K562 (cell line): ENCODE measurements around the gene CD101. TPM values are rescaled to one million over a fixed set of nuclear protein-coding genes. Genes with fewer than 3 reads are reported as not detected.

Experiments used
- ATF2 ChIP-seq: sonication (generic); formaldehyde crosslinking; IDR thresholded peaks from 2 replicates; pipeline ENCODE4 v1.8.1; 2022; ENCODE audit warnings: missing genetic modification reagents
- BMI1 ChIP-seq: fragments of 150-350 bp; IDR thresholded peaks from 2 replicates; pipeline ENCODE4 v1.6.1; 2014; ENCODE audit warnings: low read length
- BRF2 ChIP-seq: IDR thresholded peaks from 3 replicates; pipeline ENCODE4 v1.6.1; 2011; ENCODE audit warnings: borderline replicate concordance, mild to moderate bottlenecking; ENCODE audit not compliant: insufficient read length, insufficient read depth
- CAMTA2 ChIP-seq: fragments of 250-450 bp; sonication (Bioruptor Pico); conservative IDR thresholded peaks from 2 replicates; pipeline ENCODE4 v1.5.1; 2022
- CREB5 ChIP-seq: fragments of 250-450 bp; sonication (Bioruptor Pico); IDR thresholded peaks from 2 replicates; pipeline ENCODE4 v1.5.0; 2020; ENCODE audit warnings: mild to moderate bottlenecking
- E2F3 ChIP-seq: fragments of 250-450 bp; sonication (Bioruptor Pico); IDR thresholded peaks from 2 replicates; pipeline ENCODE4 v1.4.0; 2020; ENCODE audit warnings: mild to moderate bottlenecking
- ETV5 ChIP-seq: sonication (generic); formaldehyde crosslinking; IDR thresholded peaks from 2 replicates; pipeline ENCODE4 v1.4.0; 2020; ENCODE audit warnings: low read depth, mild to moderate bottlenecking, missing genetic modification reagents
- MTA1 ChIP-seq: fragments of 450-650 bp; IDR thresholded peaks from 2 replicates; pipeline ENCODE4 v1.6.1; 2017; ENCODE audit warnings: borderline replicate concordance
- NCOA1 ChIP-seq: fragments of 450-650 bp; IDR thresholded peaks from 2 replicates; pipeline ENCODE4 v1.6.1; 2016; ENCODE audit warnings: low read depth
- NR2C1 ChIP-seq, 2 experiments: fragments of 450-650 bp; IDR thresholded peaks; 2 replicates each; pipeline ENCODE4 v1.6.1; 2017; ENCODE audit warnings: mild to moderate bottlenecking in 2 of 2, antibody characterized with exemption in 1 of 2, inconsistent platforms in 1 of 2, missing compliant biosample characterization in 1 of 2, missing genetic modification characterization in 1 of 2
- RBBP5 ChIP-seq: fragments of 200-600 bp; sonication (generic); IDR thresholded peaks from 2 replicates; pipeline ENCODE4 v1.6.1; 2012; ENCODE audit warnings: borderline replicate concordance, mild to moderate bottlenecking, low read length, control low read depth, inconsistent platforms; ENCODE audit not compliant: insufficient read depth, poor library complexity, severe bottlenecking
- SFPQ ChIP-seq: fragments of 200-400 bp; formaldehyde crosslinking; IDR thresholded peaks from 2 replicates; pipeline ENCODE4 v1.6.1; 2017; ENCODE audit warnings: mild to moderate bottlenecking, low read depth, low read length, moderate library complexity
- SUPT5H ChIP-seq: fragments of 450-650 bp; IDR thresholded peaks from 2 replicates; pipeline ENCODE4 v1.6.1; 2016
- TRIM28 ChIP-seq: fragments of 450-650 bp; IDR thresholded peaks from 2 replicates; pipeline ENCODE4 v1.6.1; 2017
- ZFP30 ChIP-seq: fragments of 250-450 bp; sonication (Bioruptor Pico); IDR thresholded peaks from 2 replicates; pipeline ENCODE4 v1.8.0; 2022; ENCODE audit warnings: moderate library complexity, mild to moderate bottlenecking, inconsistent platforms, borderline replicate concordance
- ZNF324 ChIP-seq: fragments of 250-450 bp; sonication (Bioruptor Pico); IDR thresholded peaks from 2 replicates; pipeline ENCODE4 v1.4.0; 2020; ENCODE audit warnings: mild to moderate bottlenecking
- ZNF444 ChIP-seq: fragments of 250-450 bp; sonication (Bioruptor Pico); IDR thresholded peaks from 2 replicates; pipeline ENCODE4 v1.4.0; 2020; ENCODE audit warnings: mild to moderate bottlenecking, moderate library complexity
- ZNF655 ChIP-seq: fragments of 250-450 bp; sonication (Bioruptor Pico); IDR thresholded peaks from 2 replicates; pipeline ENCODE4 v1.5.0; 2021
- polyA plus RNA-seq, 8 experiments: library from polyadenylated mRNA; depleted of rRNA in 4 of 8; stranded (reverse) in 5 of 8; unstranded in 3 of 8; fragments of >200 nt; fragmentation: Nextera tagmentation in 2 of 8; fragmentation: Illumina TruSeq in 1 of 8; extraction: Ambion mirVana in 2 of 8; extraction: Trizol in 1 of 8; gene quantifications; 2 replicates each; pipeline versions ENCODE4 v1.2.1 to v1.2.3, GENCODE V29; 2011 to 2014; ENCODE audit warnings: inconsistent platforms in 1 of 8, missing spikeins in 1 of 8
- total RNA-seq, 7 experiments: library from RNA; depleted of rRNA in 6 of 7; stranded (reverse); fragments of >200 nt in 6 of 7; fragmentation: Illumina TruSeq in 2 of 7; extraction: Trizol in 2 of 7; gene quantifications; 2 replicates each; pipeline versions ENCODE4 v1.2.1 to v1.2.3, GENCODE V29; 2011 to 2021; ENCODE audit warnings: low replicate concordance in 1 of 7

Gene CD101
- total and polyA plus RNA-seq, 9 of the 15 experiments (the other 6 are each of a cell fraction or from before 2014, with no cell fraction given), result 0.04 to 1.1 (median 0.20) TPM

GRCh38 chr1:117059678-117060440 is 58.3 kb downstream of the CD101 start, which contains the start of gene TTF2 (continued):
- TF ChIP-seq CREB5 (no peak), ATF2 (CRISPR knock-in tag) (no peak), BRF2 (no peak), ZFP30 (CRISPR knock-in tag) (no peak), BMI1 (no peak), ZNF324 (CRISPR knock-in tag) (no peak), ETV5 (CRISPR knock-in tag) (no peak), RBBP5 (peak; percentile 84), ZNF444 (no peak), ZNF655 (CRISPR knock-in tag) (no peak), NR2C1 (IDR thresholded peaks at IDR 0.05) (0 out of 2 replicates have a peak, but pooled peaks have one; percentile 2), NR2C1 (tag; IDR thresholded peaks at IDR 0.05) (no peak; the same call in 1 of the 2 replicates), MTA1 (no peak), E2F3 (CRISPR knock-in tag) (no peak), SUPT5H (peak; percentile 91), NCOA1 (no peak), SFPQ (no peak), TRIM28 (no peak), CAMTA2 (CRISPR knock-in tag) (no peak)
